Tongue (tissue), 2 donors: ENCODE data around the gene UBE2L5. TPM values are rescaled to one million over a fixed set of nuclear protein-coding genes. Genes with fewer than 3 reads are reported as not detected.

Experiments used
- DNase-seq: peaks from one replicate; pipeline ENCODE4 v3.0.0-alpha.2; 2015
- total RNA-seq: library from RNA; depleted of rRNA; stranded (reverse); fragments of >200 nt; gene quantifications from one replicate; pipeline ENCODE4 v1.2.3, GENCODE V29; 2014

UBE2L5 gene
- total RNA-seq, 1 donor from 2014 or later, result not detected

GRCh38 chr13:30406779-30407416 lies 15.4 kb upstream of the UBE2L5 start:
- no peak for DNase-seq

DNA sequence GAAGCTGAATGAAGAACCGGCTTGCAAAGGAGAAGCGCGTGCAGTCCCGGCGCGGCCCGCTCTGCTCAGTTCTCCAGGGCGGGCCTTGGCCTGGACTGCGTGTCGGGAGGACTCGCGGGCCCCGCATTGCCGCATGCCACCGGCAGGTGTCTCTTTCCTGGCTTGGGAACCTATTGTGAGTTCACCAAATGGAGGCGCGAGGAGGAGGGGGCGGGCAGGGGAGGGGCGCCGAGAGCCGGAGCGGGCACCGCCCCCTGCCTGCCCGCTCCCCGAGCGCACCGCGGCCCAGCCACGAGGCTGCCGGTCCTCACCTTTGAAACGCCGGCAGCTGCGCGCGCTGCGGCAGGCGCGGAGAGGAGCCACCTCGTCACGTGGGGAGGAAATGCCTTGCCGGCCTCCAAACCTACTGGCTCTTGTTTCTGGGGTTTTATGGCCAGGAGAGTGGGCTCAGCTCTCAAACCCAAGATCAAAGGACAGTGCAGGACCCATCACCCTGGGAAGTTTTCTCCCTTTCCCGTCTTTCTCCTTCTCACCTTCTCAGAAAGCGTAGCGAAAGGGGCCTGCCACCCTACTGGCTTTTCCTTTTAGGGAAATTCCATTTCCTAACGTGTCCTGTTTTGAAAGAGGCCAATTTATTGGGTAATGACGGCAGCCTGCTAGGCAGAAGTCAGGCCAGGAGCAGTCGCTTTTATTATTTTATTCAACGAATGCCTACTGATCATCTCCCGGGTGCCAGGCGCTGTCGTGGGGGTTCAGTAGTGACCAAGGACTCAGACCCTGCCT lies 13.8 kb upstream of the UBE2L5 start:
- DNase-seq, result peak; percentile 97

GRCh38 chr13:30409886-30410704 lies 12.2 kb upstream of the UBE2L5 start:
- no peak for DNase-seq

- DNase-seq, result no peak
Measured at GRCh38 chr13:30410705-30411125, 11.6 kb upstream of the UBE2L5 start.

DNA sequence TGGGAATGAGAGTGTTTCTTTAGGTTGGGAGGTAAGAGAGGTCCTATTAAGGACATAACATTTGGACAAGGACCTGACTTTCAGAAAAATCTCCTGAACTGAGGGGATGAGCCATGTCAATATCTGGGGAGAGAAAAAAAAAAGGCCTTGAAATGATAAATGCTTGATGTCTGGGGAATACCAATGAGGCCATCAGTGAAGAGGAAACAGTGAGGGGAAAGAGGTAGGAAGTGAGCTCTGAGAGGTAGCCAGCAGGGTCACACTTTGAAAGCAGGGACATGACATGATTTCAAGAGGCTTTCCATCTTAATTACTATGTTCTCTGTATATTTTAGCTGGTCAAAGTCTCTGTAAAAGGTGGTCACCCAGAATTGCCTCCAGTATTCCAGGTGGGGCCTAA lies 9.9 kb upstream of the UBE2L5 start:
- no peak for DNase-seq

GRCh38 chr13:30413842-30414241 lies 8.5 kb upstream of the UBE2L5 start:
- no peak for DNase-seq

DNA sequence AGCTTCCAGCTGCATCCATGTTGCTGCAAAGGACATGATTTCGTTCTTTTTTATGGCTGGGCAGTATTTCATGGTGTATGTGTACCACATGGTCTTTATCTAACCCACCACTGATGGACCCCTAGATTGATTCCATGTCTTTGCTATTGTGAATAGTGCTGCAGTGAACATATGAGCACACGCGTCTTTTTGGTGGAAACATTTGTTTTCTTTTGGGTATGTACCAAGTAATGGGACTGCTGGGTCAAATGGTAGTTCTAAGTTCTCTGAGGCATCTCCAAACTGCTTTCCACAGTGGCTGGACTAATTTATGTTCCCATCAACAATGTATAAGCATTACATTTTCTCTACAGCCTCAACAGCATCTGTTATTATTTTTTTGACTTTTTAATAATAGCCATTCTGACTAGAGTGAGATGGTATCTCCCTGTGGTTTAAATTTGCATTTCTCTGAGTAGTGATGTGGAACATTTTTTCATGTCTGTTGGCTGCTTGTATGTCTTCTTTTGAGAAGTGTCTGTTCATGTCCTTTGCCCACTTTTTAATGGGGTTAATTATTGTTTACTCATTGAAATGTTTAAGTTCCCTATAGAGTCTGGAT lies 6.8 kb upstream of the UBE2L5 start:
- no peak for DNase-seq

DNA sequence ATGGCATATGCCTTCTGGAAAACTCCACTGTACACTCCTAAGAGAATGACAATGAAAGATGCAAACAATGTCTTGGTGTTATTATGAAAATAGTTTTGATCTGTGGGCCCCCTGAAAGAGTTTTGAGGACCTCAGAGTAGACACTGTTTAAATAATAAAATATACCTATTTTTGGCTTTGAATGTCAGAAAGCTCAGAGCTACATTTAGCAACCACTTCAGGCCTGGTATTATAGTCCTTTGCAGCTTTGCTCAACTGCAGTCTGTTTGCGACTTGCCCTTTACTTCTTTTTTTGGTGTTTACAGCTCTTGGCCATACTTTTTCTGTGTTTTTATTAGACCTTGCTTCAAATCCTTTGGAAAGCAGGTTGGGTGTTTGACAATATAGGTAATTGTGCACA lies 5.8 kb upstream of the UBE2L5 start:
- DNase-seq, result no peak

DNA sequence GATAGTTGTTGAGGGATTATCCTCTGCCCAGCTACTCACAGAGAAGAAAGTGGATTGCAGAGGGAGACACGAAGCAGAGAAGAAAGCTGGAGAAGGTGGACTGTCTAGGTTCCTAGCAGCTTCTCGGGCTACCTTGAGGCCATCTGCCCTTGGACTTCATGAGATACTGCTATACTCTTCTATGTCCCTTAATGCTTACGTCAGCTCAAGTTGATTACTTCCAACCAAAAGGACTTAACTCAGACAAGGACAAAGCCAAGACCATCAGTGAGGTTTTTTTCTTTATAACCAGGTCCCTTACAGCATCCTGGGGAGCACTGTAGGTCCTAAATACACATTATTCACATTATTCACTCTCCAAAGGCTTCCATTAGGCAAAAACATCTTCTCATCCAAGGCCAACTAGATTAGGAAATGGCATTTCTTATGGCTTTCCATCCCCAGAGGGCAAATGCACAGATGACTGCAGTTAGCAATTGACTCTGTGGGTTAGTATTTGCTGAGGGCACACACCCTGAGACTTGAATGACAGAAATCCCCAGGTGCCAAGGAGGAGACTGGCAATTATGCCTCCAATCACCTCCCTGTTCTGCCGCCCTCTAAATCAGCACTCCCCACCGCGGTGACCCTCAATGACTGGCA lies 4.1 kb upstream of the UBE2L5 start:
- DNase-seq, result no peak

DNA sequence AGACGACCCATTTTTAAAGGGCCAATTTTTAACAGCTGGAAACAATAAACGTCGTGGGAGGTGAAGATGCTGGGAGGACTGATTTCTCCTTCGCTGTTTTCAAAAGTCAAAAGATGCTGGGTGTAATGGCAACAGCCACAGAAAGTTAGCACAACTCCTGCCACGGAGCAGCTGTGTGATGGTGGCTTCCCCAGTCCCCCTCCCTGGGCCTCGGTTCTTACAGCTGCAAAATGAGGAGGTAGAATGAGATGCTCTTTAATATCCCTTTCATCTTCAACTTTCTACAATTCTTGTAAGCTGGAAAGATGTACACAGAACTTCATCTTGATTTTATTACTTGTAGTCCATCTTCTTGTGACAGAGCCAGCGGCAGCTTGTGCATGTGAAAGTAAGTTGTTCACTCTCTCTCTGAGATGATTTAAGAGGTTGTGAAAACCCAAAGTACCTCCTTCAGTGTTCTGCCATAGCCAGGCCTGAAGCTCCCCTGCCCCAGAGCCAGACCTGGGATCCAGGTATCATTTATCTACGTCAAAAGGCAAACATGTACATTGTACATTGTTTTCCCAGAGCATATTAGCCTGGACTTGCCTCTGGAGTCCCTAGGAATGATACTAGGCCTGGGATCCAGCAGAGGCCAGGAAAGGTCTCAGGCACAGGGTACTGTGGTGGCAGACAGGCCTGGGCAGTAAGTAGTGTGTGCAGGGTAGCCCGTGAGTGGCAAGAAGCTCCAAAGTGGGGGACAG lies 3.4 kb upstream of the UBE2L5 start:
- no peak for DNase-seq

DNA sequence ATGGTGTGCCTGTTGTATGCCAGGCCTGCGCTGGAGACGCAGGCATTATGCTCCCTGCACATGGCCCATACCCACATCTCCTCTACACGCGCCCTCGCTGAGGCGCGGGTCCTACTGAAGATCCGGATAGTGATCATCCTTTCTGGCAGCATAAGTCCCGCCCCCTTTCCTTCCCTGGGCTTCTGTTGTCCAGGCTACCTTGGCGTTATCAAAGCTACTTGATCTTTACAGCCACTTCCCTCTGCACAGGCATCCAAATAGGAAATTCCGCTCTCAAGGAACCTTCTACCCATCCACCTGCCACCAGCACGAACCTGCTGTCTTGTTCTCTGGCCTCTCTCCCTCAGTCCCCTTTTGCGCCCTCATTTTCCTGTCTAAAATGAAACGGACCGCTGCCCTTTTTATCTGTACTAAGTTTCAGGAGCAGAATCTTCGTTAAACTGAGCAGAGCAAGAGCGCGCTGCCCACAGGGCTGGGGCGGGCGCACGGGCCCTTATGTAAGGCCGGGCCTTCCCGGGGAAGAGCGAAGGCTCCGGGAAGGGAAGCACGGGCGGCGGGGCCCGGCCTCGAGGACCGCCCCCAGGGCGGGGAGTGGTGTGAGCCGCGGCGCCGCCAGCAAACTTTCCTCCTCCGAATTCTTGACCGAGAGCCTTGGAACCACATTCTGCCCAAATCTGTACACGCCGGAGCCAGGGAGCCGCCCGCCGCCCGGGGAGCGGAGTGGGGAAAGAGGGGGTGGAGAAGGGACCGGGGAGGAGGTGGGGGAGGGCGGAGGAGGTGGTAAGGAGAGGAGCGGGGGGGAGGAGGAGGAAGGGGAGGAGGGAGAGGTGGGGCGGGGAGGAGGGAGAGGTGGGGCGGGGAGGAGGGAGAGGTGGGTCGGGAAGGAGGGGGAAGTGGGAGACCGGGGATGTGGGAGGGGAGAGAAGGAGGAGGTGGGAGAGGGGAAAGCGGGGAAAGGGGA lies 920 bp upstream of the UBE2L5 start:
- DNase-seq, result peak; percentile 92

- DNase-seq, result no peak
Measured at GRCh38 chr13:30423891-30424290, 1.6 kb downstream of the UBE2L5 start.

- DNase-seq, result no peak
Measured at GRCh38 chr13:30429235-30429634, 6.9 kb downstream of the UBE2L5 start.

GRCh38 chr13:30429721-30430694 lies 7.7 kb downstream of the UBE2L5 start:
- no peak for DNase-seq

- DNase-seq, result no peak
Measured at GRCh38 chr13:30431269-30431940, 9.1 kb downstream of the UBE2L5 start.

DNA sequence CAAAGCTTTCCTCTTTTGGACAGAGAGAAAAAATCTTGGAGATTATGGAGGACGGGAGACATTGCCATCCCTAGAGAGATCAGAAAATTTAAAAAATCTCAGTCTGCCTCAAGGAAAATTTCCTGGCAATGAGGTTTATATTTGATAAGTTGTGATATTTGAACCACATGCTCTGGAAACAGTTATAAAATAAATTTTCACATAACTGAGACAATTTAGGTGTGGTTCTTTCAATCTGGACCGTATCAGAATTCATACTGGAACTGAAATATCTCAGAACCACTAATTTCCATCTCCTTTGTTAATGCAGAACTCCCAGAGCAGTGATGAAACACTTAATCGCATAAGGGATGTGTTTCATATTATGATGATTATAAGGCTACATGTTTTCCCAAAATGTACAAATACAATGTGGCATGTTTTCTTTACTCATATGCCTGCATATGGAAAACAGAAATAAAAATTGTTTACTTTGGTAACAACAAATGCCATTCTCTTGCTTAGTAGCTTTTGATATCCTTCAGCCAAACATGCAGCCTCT lies 13.7 kb downstream of the UBE2L5 start:
- no peak for DNase-seq

GRCh38 chr13:30437177-30437576 lies 14.9 kb downstream of the UBE2L5 start:
- DNase-seq, result no peak

- DNase-seq, result no peak
Measured at GRCh38 chr13:30438286-30438685, 16.0 kb downstream of the UBE2L5 start.
